ENCODE data around the gene TMEM132D. TPM values are rescaled to one million over a fixed set of nuclear protein-coding genes. Genes with fewer than 3 reads are reported as not detected.

Gene TMEM132D
- total and polyA plus RNA-seq, 2 of the 4 experiments (the other 2 are of a cell fraction), result not detected

DNA sequence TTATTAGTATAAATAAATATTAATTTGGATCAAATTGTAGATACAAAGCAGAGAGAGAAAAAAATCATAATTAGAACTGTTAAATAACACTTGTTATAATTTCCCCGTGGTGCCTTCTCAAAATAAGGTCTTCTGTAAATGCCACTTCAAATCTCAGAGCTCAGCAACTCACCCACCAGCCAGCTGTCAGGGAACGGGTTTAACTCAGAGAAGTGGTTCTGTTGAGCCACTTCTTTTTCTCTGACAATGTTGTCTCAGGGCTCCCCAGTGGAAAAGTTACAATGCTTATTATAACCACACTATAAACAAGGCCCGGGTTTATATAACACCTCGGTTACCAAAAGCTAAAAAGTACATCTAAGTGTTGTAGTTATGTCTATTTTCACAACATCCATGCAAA is 598.0 kb downstream of the TMEM132D start:
- in situ Hi-C loops (cut with MboI; ENCODE audit: low sequenced_read_pairs), result no loop called here
- BruUV-seq (replicated peaks), result no TSS peak

More for the DNA sequence above, 598.0 kb downstream of the TMEM132D start:
- CTCF ChIA-PET, result interaction anchor here (0.6 kb wide), 1 partner anchor 14 kb away, joined by 3 read pairs; no protein-coding TSS in a partner anchor
- ATAC-seq (ENCODE audit: low read depth) (no peak), DNase-seq (no peak)
- dilution Hi-C loops (cut with HindIII; ENCODE audit: low sequenced_read_pairs, unreplicated experiment), result no loop called here
- intact Hi-C loops (cut with micrococcal nuclease), result no loop called here
- H3K9me1 ChIP-seq (ENCODE audit: insufficient read depth, low read length), result no peaks in the 10 kb centered on the region
- H3K56ac ChIP-seq (ENCODE audit: extremely low read depth, insufficient read depth, low read length), result no peak overlapping the region
- no peak overlapping the region for H4K8ac ChIP-seq (ENCODE audit: low read depth in 2 of 2, low read length in 2 of 2)
- no peak overlapping the region for H3K14ac ChIP-seq (replicated peaks; ENCODE audit: low read depth, low read length)
- TF ChIP-seq NFE2L2 (IDR thresholded peaks at IDR 0.05; ENCODE audit: low read depth, low read length) (no peak), CHD1 (IDR thresholded peaks at IDR 0.05; ENCODE audit: low read depth, low read length) (no peak), RCOR1 (IDR thresholded peaks at IDR 0.05; ENCODE audit: insufficient replicate concordance, low read length) (no peak), MAZ (IDR thresholded peaks at IDR 0.05; ENCODE audit: borderline replicate concordance, low read depth, low read length) (no peak), POLR2A (IDR thresholded peaks at IDR 0.05; ENCODE audit: low read depth, low read length) (no peak), BHLHE40 (IDR thresholded peaks at IDR 0.05; ENCODE audit: low read depth, low read length) (no peak), SMC3 (IDR thresholded peaks at IDR 0.05; ENCODE audit: low read depth, low read length) (no peak), MAFK (IDR thresholded peaks at IDR 0.05; ENCODE audit: low read depth, low read length) (no peak), FOS (IDR thresholded peaks at IDR 0.05; ENCODE audit: low read depth, low read length) (no peak), RFX5 (IDR thresholded peaks at IDR 0.05; ENCODE audit: low read depth, low read length) (no peak)
- TF ChIP-seq, protein P1, sequence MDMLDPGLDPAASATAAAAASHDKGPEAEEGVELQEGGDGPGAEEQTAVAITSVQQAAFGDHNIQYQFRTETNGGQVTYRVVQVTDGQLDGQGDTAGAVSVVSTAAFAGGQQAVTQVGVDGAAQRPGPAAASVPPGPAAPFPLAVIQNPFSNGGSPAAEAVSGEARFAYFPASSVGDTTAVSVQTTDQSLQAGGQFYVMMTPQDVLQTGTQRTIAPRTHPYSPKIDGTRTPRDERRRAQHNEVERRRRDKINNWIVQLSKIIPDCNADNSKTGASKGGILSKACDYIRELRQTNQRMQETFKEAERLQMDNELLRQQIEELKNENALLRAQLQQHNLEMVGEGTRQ (IDR thresholded peaks at IDR 0.05; ENCODE audit: low read depth, low read length), result no peak
- TF ChIP-seq, protein P2, sequence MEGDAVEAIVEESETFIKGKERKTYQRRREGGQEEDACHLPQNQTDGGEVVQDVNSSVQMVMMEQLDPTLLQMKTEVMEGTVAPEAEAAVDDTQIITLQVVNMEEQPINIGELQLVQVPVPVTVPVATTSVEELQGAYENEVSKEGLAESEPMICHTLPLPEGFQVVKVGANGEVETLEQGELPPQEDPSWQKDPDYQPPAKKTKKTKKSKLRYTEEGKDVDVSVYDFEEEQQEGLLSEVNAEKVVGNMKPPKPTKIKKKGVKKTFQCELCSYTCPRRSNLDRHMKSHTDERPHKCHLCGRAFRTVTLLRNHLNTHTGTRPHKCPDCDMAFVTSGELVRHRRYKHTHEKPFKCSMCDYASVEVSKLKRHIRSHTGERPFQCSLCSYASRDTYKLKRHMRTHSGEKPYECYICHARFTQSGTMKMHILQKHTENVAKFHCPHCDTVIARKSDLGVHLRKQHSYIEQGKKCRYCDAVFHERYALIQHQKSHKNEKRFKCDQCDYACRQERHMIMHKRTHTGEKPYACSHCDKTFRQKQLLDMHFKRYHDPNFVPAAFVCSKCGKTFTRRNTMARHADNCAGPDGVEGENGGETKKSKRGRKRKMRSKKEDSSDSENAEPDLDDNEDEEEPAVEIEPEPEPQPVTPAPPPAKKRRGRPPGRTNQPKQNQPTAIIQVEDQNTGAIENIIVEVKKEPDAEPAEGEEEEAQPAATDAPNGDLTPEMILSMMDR (conservative IDR thresholded peaks at IDR 0.05; ENCODE audit: low read depth, low read length), result no peak
- TF ChIP-seq, protein P3, sequence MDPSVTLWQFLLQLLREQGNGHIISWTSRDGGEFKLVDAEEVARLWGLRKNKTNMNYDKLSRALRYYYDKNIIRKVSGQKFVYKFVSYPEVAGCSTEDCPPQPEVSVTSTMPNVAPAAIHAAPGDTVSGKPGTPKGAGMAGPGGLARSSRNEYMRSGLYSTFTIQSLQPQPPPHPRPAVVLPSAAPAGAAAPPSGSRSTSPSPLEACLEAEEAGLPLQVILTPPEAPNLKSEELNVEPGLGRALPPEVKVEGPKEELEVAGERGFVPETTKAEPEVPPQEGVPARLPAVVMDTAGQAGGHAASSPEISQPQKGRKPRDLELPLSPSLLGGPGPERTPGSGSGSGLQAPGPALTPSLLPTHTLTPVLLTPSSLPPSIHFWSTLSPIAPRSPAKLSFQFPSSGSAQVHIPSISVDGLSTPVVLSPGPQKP (IDR thresholded peaks at IDR 0.05; ENCODE audit: borderline replicate concordance, low read depth, low read length), result no peak
- no peaks in the 10 kb centered on the region for H3K27me3 ChIP-seq (ENCODE audit: control insufficient read depth, insufficient read depth, low read length)
- H2AK5ac ChIP-seq (ENCODE audit: low read depth, low read length), result no peak overlapping the region
- H3K9ac ChIP-seq (ENCODE audit: low read depth, low read length), result no peak overlapping the region
- H2AK9ac ChIP-seq (replicated peaks; ENCODE audit: low read depth, low read length, poor library complexity), result no peak overlapping the region
- H2BK20ac ChIP-seq (ENCODE audit: low read depth, low read length), result no peak overlapping the region
- no peak overlapping the region for H4K5ac ChIP-seq (ENCODE audit: low read depth, low read length)
- H2BK5ac ChIP-seq (ENCODE audit: low read depth, low read length, poor library complexity, severe bottlenecking), result no peak overlapping the region
- H3K18ac ChIP-seq (ENCODE audit: low read depth, low read length), result no peak overlapping the region
- no peak overlapping the region for H3K4me2 ChIP-seq (ENCODE audit: low read depth, low read length)
- POLR2A ChIA-PET (ENCODE audit: unreplicated experiment), result no interaction called here
- H3K79me1 ChIP-seq (ENCODE audit: low read depth in 1 of 2, low read length in 2 of 2), result no peaks in the 10 kb centered on the region
- H2BK15ac ChIP-seq (ENCODE audit: low read depth, low read length), result no peak overlapping the region
- WGBS, 2 experiments (ENCODE audit: extremely low coverage in 2 of 2, insufficient read length in 1 of 2), result no CpG with 5 or more reads among the region's 4 CpGs
- H3K23ac ChIP-seq (ENCODE audit: low read depth, low read length), result no peak overlapping the region
- no peak overlapping the region for H3K4ac ChIP-seq (ENCODE audit: low read depth, low read length)
- H2BK120ac ChIP-seq (ENCODE audit: low read depth, low read length), result no peak overlapping the region
- no peak overlapping the region for H4K91ac ChIP-seq (ENCODE audit: insufficient read depth, low read depth, low read length)
- no peaks in the 10 kb centered on the region for H3K36me3 ChIP-seq (ENCODE audit: control insufficient read depth, insufficient read depth, low read length)
- no peaks in the 10 kb centered on the region for H4K20me1 ChIP-seq (ENCODE audit: insufficient read depth, low read length)
- no peaks in the 10 kb centered on the region for H3K4me1 ChIP-seq (ENCODE audit: control insufficient read depth, insufficient read depth, low read length)
- H3K9me3 ChIP-seq (ENCODE audit: control insufficient read depth, insufficient read depth, low read length), result peaks cover 24% of the 10 kb centered on the region
- no peak overlapping the region for H3K4me3 ChIP-seq (ENCODE audit: insufficient read depth, low read depth, low read length)
- no peak overlapping the region for H2AFZ ChIP-seq (replicated peaks; ENCODE audit: low read length, poor library complexity)
- no peak overlapping the region for H3K27ac ChIP-seq (ENCODE audit: insufficient read depth, low read length)
